GM12878 (cell line): ENCODE data around the gene EHD1. TPM values are rescaled to one million over a fixed set of nuclear protein-coding genes. Genes with fewer than 3 reads are reported as not detected.

Source experiments
- ATAC-seq: fragments of 200-7000 bp; cut with Tn5 transposase; 3 replicates; pipeline ENCODE4 v1.9.1; 2020; ENCODE audit warnings: mild to moderate bottlenecking, moderate library complexity
- BruUV-seq: library from RNA; stranded (reverse); fragments of 400-500 nt; replicated peaks from 2 replicates; lab custom pipeline; 2021; lab: Mats Ljungman, UMichigan
- CTCF ChIA-PET: fragments of 300-600 bp; sonication (Branson Sonifier 250); formaldehyde crosslinking; extraction: SDS; loops from one replicate; lab custom pipeline; 2021; ENCODE audit warnings: inconsistent platforms; lab: Yijun Ruan, JAX
- POLR2A ChIA-PET: fragments of 350-600 bp; formaldehyde crosslinking; extraction: SDS; loops from one replicate; lab custom pipeline; 2021; ENCODE audit warnings: inconsistent platforms; lab: Charles Lee
- RAD21 ChIA-PET: fragments of 300-600 bp; sonication (Branson Sonifier 250); formaldehyde crosslinking; loops from one replicate; lab custom pipeline; 2023; ENCODE audit warnings: antibody characterized with exemption; ENCODE audit not compliant: unreplicated experiment; lab: Charles Lee
- SMC1A ChIA-PET: fragments of 300-600 bp; sonication (Branson Sonifier 250); formaldehyde crosslinking; loops from one replicate; lab custom pipeline; 2023; ENCODE audit not compliant: unreplicated experiment, uncharacterized antibody; lab: Charles Lee
- DNase-seq: peaks from one replicate; pipeline ENCODE4 v3.0.0-alpha.2; 2011; ENCODE audit warnings: low read depth, low spot score
- FAIRE-seq: peaks from 3 replicates; lab custom pipeline; 2011; peaks lifted over from hg19 to GRCh38; lab: Jason Lieb, UNC
- H2AFZ ChIP-seq: 2 replicates; pipeline ENCODE4 v1.6.0; 2011; ENCODE audit warnings: low read depth, low read length, control low read depth; ENCODE audit not compliant: control insufficient read depth
- H3K27ac ChIP-seq: 2 replicates; pipeline ENCODE4 v1.5.1; 2011; ENCODE audit warnings: control low read depth; ENCODE audit not compliant: control insufficient read depth, insufficient read depth
- H3K27me3 ChIP-seq, 2 experiments: replicated peaks in 1 of 2; 2 replicates each; pipeline versions ENCODE4 v1.6.0 to v1.6.1; 2011; ENCODE audit warnings: low read length in 1 of 2; ENCODE audit not compliant: control insufficient read depth in 2 of 2, insufficient read depth in 2 of 2
- H3K36me3 ChIP-seq, 2 experiments: 2 replicates each; pipeline ENCODE4 v1.5.1; 2011; ENCODE audit warnings: low read length in 1 of 2; ENCODE audit not compliant: control insufficient read depth in 2 of 2, insufficient read depth in 2 of 2
- H3K4me1 ChIP-seq: 2 replicates; pipeline ENCODE4 v1.6.1; 2011; ENCODE audit warnings: mild to moderate bottlenecking, low read length, moderate library complexity, mixed read lengths; ENCODE audit not compliant: control insufficient read depth, insufficient read depth
- H3K4me2 ChIP-seq: 2 replicates; pipeline ENCODE4 v1.6.0; 2011; ENCODE audit warnings: control low read depth; ENCODE audit not compliant: control insufficient read depth, insufficient read depth
- H3K4me3 ChIP-seq: fragments of 200-600 bp; sonication (generic); 2 replicates; pipeline ENCODE4 v1.5.1; 2016
- H3K79me2 ChIP-seq: 2 replicates; pipeline ENCODE4 v1.6.0; 2011; ENCODE audit warnings: low read length; ENCODE audit not compliant: control insufficient read depth, insufficient read depth
- H3K9ac ChIP-seq: 2 replicates; pipeline ENCODE4 v1.8.0; 2011; ENCODE audit warnings: low read length, control low read depth, mixed read lengths; ENCODE audit not compliant: control insufficient read depth, insufficient read depth
- H3K9me3 ChIP-seq: replicated peaks from 3 replicates; pipeline ENCODE4 v1.5.1; 2011; ENCODE audit warnings: mild to moderate bottlenecking, low read length; ENCODE audit not compliant: control insufficient read depth, insufficient read depth
- H4K20me1 ChIP-seq: 2 replicates; pipeline ENCODE4 v1.6.0; 2011; ENCODE audit not compliant: control insufficient read depth, insufficient read depth
- IRF5 ChIP-seq: fragments of 450-650 bp; IDR thresholded peaks from 2 replicates; pipeline ENCODE4 v1.6.1; 2017; ENCODE audit warnings: borderline replicate concordance
- NFYA ChIP-seq: IDR thresholded peaks from 2 replicates; pipeline ENCODE4 v1.6.1; 2011; ENCODE audit warnings: low read depth, mild to moderate bottlenecking, low read length, improper control_type of control experiment, borderline replicate concordance
- POLR2A ChIP-seq: IDR thresholded peaks from 2 replicates; pipeline ENCODE4 v1.6.1; 2011; ENCODE audit warnings: low read depth, mild to moderate bottlenecking, low read length
- SPI1 ChIP-seq: IDR thresholded peaks from 2 replicates; pipeline ENCODE4 v1.6.1; 2011; ENCODE audit warnings: low read depth, mild to moderate bottlenecking, low read length, moderate library complexity, borderline replicate concordance; ENCODE audit not compliant: insufficient read depth
- WGBS: methylation state at CpG from one replicate; pipeline ENCODE4 v1.1.6; 2016; ENCODE audit warnings: low lambda C conversion rate; ENCODE audit not compliant: insufficient replicate concordance, insufficient coverage; ENCODE audit errors: missing lambda C conversion rate; 5-methylcytosine and 5-hydroxymethylcytosine counted together
- in situ Hi-C: fragments of 300-500 bp; cut with MboI; formaldehyde crosslinking; loops from 9 replicates; pipeline ENCODE4 v1.14.3; 2018; ENCODE audit warnings: mixed read lengths
- intact Hi-C: fragments of 100-400 bp; cut with micrococcal nuclease; formaldehyde crosslinking; loops from one replicate; pipeline ENCODE4 v1.14.2; 2022; ENCODE audit not compliant: unreplicated experiment
- polyA plus RNA-seq, 11 experiments: library from polyadenylated mRNA; depleted of rRNA in 4 of 11; unstranded in 6 of 11; stranded (reverse) in 5 of 11; fragments of >200 nt; fragmentation: Nextera tagmentation in 4 of 11; fragmentation: Illumina TruSeq in 1 of 11; extraction: Ambion mirVana in 4 of 11; extraction: Trizol in 1 of 11; gene quantifications; 1 replicate in 1 of 11; 2 replicates in 10 of 11; pipeline versions ENCODE4 v1.2.1 to v1.2.3, GENCODE V29; 2011 to 2016; ENCODE audit warnings: inconsistent platforms in 2 of 11, missing spikeins in 2 of 11, low read depth in 1 of 11
- total RNA-seq, 4 experiments: library from RNA; depleted of rRNA in 3 of 4; stranded (reverse); fragments of >200 nt in 3 of 4; fragmentation: Illumina TruSeq in 1 of 4; extraction: Trizol in 1 of 4; gene quantifications; 2 replicates each; pipeline versions ENCODE4 v1.2.1 to v1.2.3, GENCODE V29; 2013 to 2021

Gene EHD1
- total and polyA plus RNA-seq, 10 of the 15 experiments (the other 5 are each of a cell fraction or from before 2014, with no cell fraction given): 1.0 to 165 (median 66.5) TPM

GRCh38 chr11:64916040-64916774 is 37.8 kb upstream of the EHD1 start (continued):
- TF ChIP-seq NFYA (no peak), IRF5 (no peak)

- intact Hi-C loops: loop anchor here (5.0 kb wide), 1 partner anchor 197 kb away; the partner anchor contains the start of gene TM7SF2
- 52% methylated on average over 7 of the region's 7 CpGs for WGBS
- H3K79me2 ChIP-seq: peaks cover 11% of the 10 kb centered on the region
- POLR2A ChIA-PET: interaction anchor here (1.8 kb wide), 1 partner anchor 15 kb away, joined by 9 read pairs; no protein-coding TSS in a partner anchor
- no peaks in the 10 kb centered on the region for H3K27me3 ChIP-seq
- TF ChIP-seq SPI1: peak; percentile 40; the same call in 1 of the 2 replicates
- no peak for TF ChIP-seq POLR2A
- TF ChIP-seq, all 136 proteins: peak for 1
- in situ Hi-C loops: no loop called here
- no peak for ATAC-seq
- Histone ChIP-seq H3K9ac (peak overlapping the region; percentile 83), H3K4me1 (peaks cover 6% of the 10 kb centered on the region), H3K27ac (peak overlapping the region; percentile 91), H3K4me2 (peak overlapping the region; percentile 94), H3K36me3 (peaks cover 0 to 4% of the 10 kb centered on the region in 2 experiments; a peak in 3 of 4 replicates), H3K9me3 (no peaks in the 10 kb centered on the region), H4K20me1 (no peaks in the 10 kb centered on the region), H3K4me3 (peak overlapping the region; percentile 86; the same call in 1 of the 2 replicates), H2AFZ (no peak overlapping the region)
- no peak for DNase-seq
- SMC1A ChIA-PET: interaction anchor here (0.6 to 2.5 kb wide), 3 partner anchors 67 to 97 kb away, joined by 3 to 11 read pairs (median 4); no protein-coding TSS in a partner anchor
- RAD21 ChIA-PET: interaction anchor here (1.0 to 1.1 kb wide), 2 partner anchors 21 to 68 kb away, joined by 3 read pairs; no protein-coding TSS in a partner anchor
- no TSS peak for BruUV-seq
- CTCF ChIA-PET: interaction anchor here (0.7 to 1.7 kb wide), 3 partner anchors 67 to 217 kb away, joined by 3 to 6 read pairs (median 3); no protein-coding TSS in a partner anchor
- FAIRE-seq: no peak
These were observed 37.0 kb upstream of the EHD1 start for GRCh38 chr11:64915376-64915887.
